ENCODE results near the gene RABAC1. TPM values are rescaled to one million over a fixed set of nuclear protein-coding genes. Genes with fewer than 3 reads are reported as not detected.

RABAC1 gene
- total RNA-seq, 4 donors from 2014 or later, result 138 to 359 (median 241) TPM

DNA sequence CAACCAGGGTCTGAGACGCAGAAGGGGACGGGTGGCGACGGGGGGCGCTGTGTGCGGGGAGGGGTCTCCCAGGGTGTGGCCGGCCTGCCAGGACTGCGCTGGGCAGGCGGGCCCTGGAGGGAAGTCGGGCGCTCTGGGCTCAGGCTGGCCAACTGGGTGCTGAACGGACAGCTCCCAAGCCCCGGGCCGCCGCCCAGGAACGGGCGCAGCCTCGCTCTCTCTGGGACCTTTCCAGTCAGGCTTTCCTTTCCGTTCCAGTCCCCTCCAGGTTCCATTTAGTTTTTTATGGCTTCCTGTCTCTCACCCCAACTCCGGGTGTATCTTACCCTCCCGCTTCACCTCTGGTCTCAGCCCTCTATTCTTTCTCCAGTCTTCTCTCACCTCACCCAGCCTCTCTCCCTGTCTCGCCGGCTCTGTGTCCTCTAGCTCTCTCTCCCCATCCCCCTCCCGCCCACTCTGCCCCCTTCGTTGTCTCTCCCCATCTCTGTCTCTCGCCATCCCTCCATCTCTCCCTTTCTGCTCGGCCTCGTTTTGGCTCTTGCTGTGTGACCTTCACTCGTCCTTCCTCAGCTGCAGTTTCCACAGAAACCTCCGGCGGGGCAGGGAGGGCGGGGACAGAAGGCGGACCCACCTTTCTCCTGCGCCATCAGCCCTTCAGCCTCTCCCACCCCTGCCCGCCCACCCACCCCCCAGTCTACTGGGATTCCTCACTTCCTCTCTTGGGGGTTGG is 38.2 kb upstream of the RABAC1 start:
- no peak overlapping the region for H3K27ac ChIP-seq
- H3K36me3 ChIP-seq, result no peaks in the 10 kb centered on the region
- TF ChIP-seq, protein P1, sequence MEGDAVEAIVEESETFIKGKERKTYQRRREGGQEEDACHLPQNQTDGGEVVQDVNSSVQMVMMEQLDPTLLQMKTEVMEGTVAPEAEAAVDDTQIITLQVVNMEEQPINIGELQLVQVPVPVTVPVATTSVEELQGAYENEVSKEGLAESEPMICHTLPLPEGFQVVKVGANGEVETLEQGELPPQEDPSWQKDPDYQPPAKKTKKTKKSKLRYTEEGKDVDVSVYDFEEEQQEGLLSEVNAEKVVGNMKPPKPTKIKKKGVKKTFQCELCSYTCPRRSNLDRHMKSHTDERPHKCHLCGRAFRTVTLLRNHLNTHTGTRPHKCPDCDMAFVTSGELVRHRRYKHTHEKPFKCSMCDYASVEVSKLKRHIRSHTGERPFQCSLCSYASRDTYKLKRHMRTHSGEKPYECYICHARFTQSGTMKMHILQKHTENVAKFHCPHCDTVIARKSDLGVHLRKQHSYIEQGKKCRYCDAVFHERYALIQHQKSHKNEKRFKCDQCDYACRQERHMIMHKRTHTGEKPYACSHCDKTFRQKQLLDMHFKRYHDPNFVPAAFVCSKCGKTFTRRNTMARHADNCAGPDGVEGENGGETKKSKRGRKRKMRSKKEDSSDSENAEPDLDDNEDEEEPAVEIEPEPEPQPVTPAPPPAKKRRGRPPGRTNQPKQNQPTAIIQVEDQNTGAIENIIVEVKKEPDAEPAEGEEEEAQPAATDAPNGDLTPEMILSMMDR (IDR thresholded peaks at IDR 0.05), result no peak
- no peak for TF ChIP-seq POLR2A (IDR thresholded peaks at IDR 0.05)
- H3K4me3 ChIP-seq (replicated peaks in 1 of 3), result no peak overlapping the region
- peak; percentile 38 to 56 for DNase-seq
- H3K27me3 ChIP-seq, result peaks cover 14% of the 10 kb centered on the region
- H3K4me1 ChIP-seq, result peaks cover 0 to 12% of the 10 kb centered on the region in 2 donors
- H3K9me3 ChIP-seq, result no peaks in the 10 kb centered on the region
- 2 to 3% methylated on average over 35 of the region's 35 CpGs for WGBS, 2 donors
- intact Hi-C loops (cut with DNase I), result no loop called here

DNA sequence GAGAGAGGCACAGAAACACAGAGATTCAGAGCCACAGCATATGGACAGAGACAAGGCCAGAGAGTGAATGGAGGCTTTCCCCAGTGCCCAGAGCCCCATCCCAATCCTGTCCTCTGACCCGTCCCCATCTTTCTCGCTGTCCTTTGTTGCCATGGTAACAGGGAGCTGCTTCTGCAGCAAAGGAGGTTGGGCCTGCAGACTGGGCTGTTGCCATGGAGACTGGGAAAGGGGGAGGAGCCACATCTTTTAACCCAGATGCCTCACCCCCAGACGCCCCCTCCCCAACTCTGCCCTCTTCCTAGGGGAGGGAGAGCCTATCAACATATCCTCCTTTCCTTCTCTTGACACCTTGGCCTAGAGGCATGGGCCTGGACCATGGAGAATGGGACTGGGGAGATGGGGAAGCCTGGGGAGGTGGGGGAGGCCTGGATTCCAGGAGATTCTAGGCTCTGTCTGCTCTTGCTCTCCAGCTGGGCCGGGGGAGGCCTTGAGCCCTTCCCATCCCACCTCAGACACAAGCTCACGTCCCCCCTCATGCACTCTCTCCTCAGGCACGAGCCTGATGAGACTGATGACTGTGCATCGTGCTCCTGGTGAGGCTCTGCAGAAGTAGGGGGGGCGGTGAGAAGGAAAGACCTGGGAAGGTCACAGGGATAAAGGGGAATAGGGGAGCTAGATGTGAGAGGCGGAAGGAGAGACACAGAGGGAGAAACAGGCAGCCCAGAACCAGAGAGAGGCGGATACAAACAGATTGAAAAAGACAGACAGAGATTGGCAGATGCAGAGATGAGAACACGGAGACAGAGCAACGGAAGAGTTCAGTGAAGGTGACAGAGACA is 37.1 kb upstream of the RABAC1 start:
- intact Hi-C loops (cut with DNase I), result no loop called here
- peaks cover 14% of the 10 kb centered on the region for H3K27me3 ChIP-seq

DNA sequence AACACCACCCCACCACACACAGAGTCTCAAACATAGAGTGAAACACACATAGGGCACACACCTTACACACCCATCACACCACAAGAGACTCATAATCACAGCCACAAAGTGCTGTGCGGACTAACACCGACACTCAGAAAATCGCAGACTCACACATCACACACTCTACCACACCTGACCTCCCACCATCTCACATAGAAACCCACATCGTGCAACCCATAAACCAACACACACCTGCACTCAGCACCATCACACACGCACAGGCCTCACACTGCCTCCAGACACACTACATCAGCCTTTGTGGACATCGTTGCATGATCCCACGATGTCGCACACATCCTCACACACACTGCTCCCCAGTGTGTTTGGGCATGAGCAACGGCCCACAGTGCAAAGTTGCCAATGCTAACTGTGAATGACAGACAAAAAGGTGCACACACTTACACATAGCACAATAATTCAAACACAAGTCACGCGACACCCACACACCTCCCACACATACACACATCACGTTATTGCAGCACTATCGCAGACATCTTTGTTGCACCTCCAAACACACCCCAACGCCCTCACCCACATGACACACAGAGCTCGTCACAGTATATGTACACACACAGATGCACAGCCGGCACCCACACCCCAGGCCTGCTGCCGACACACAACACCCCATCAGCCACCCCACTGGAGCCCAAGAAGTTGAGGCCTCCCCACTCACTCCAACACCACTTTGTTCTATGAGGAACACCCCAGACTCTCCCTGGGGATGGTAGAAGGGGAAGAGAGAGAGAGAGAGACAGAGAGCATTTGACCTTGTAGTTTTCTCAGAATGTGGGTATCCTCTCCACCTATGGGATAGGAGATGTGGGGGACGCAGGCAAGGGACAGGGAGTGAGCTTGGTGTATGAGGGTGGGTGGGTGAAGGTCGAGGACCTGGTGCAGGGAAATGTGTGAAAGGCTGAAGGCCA is 36.2 kb upstream of the RABAC1 start:
- Histone ChIP-seq H3K27me3 (peaks cover 14% of the 10 kb centered on the region), H3K4me1 (peaks cover 0 to 12% of the 10 kb centered on the region in 2 donors), H3K4me3 (replicated peaks in 1 of 3) (no peak overlapping the region), H3K9me3 (no peaks in the 10 kb centered on the region), H3K36me3 (no peaks in the 10 kb centered on the region), H3K27ac (no peak overlapping the region)
- 81 to 88% methylated on average over 19 of the region's 19 CpGs for WGBS, 2 donors
- no peak for DNase-seq
- intact Hi-C loops (cut with DNase I), result no loop called here
- no peak for TF ChIP-seq POLR2A (IDR thresholded peaks at IDR 0.05)

More for the DNA sequence above, 37.1 kb upstream of the RABAC1 start:
- TF ChIP-seq, protein P1 (IDR thresholded peaks at IDR 0.05), result no peak
- no peak for TF ChIP-seq POLR2A (IDR thresholded peaks at IDR 0.05)
- peaks cover 0 to 12% of the 10 kb centered on the region in 2 donors for H3K4me1 ChIP-seq
- H3K36me3 ChIP-seq, result no peaks in the 10 kb centered on the region
- H3K4me3 ChIP-seq (replicated peaks in 1 of 3), result no peak overlapping the region
- 31 to 38% methylated on average over 11 to 12 of the region's 12 CpGs for WGBS, 2 donors
- H3K9me3 ChIP-seq, result no peaks in the 10 kb centered on the region
- no peak for DNase-seq
- no peak overlapping the region for H3K27ac ChIP-seq

- no peak for TF ChIP-seq POLR2A (IDR thresholded peaks at IDR 0.05)
- TF ChIP-seq, protein P1 (IDR thresholded peaks at IDR 0.05), result no peak
- H3K9me3 ChIP-seq, result no peaks in the 10 kb centered on the region
- H3K4me3 ChIP-seq (replicated peaks in 1 of 3), result no peak overlapping the region
- WGBS, 2 donors, result 19 to 23% methylated on average over 12 to 13 of the region's 13 CpGs
- peaks cover 14% of the 10 kb centered on the region for H3K27me3 ChIP-seq
- no peaks in the 10 kb centered on the region for H3K36me3 ChIP-seq
- no peak overlapping the region for H3K27ac ChIP-seq
- DNase-seq, result no peak
- intact Hi-C loops (cut with DNase I), result no loop called here
- H3K4me1 ChIP-seq, result peaks cover 0 to 12% of the 10 kb centered on the region in 2 donors
Measured at GRCh38 chr19:41994521-41994971, 35.4 kb upstream of the RABAC1 start.
